IMR-90 (cell line): Measurements from ENCODE around the gene FAM163A. TPM values are rescaled to one million over a fixed set of nuclear protein-coding genes. Genes with fewer than 3 reads are reported as not detected.

Experiments
- ATAC-seq: fragments of 200-7000 bp; cut with Tn5 transposase; 2 replicates; pipeline ENCODE4 v1.9.1; 2020; ENCODE audit warnings: low read depth, mild to moderate bottlenecking, moderate library complexity
- BruUV-seq: library from RNA; stranded (reverse); fragments of 400-500 nt; replicated peaks from 2 replicates; lab custom pipeline; 2021; lab: Mats Ljungman, UMichigan
- CTCF ChIA-PET: fragments of 300-600 bp; formaldehyde crosslinking; extraction: SDS; loops from one replicate; lab custom pipeline; 2021; ENCODE audit warnings: antibody characterized with exemption; lab: Yijun Ruan, JAX
- POLR2A ChIA-PET: fragments of 300-600 bp; sonication (Branson Sonifier 250); formaldehyde crosslinking; loops from one replicate; lab custom pipeline; 2022; ENCODE audit warnings: antibody characterized with exemption; ENCODE audit not compliant: unreplicated experiment; lab: Charles Lee
- DNase-seq: peaks from one replicate; pipeline ENCODE4 v3.0.0; 2013
- H2AFZ ChIP-seq: replicated peaks from 2 replicates; pipeline ENCODE3; 2013; ENCODE audit warnings: low read length, mild to moderate bottlenecking; ENCODE audit not compliant: poor library complexity
- H2AK5ac ChIP-seq: 2 replicates; pipeline ENCODE4 v1.6.1; 2013; ENCODE audit warnings: low read depth, low read length, inconsistent platforms
- H2AK9ac ChIP-seq: replicated peaks from 2 replicates; pipeline ENCODE3; 2013; ENCODE audit warnings: mild to moderate bottlenecking, low read depth, low read length, moderate library complexity; ENCODE audit not compliant: poor library complexity
- H2BK120ac ChIP-seq: 2 replicates; pipeline ENCODE4 v1.6.1; 2013; ENCODE audit warnings: low read depth, low read length, inconsistent platforms
- H2BK15ac ChIP-seq: 3 replicates; pipeline ENCODE4 v1.6.1; 2013; ENCODE audit warnings: low read depth, low read length, inconsistent platforms
- H2BK20ac ChIP-seq: 2 replicates; pipeline ENCODE4 v1.6.1; 2013; ENCODE audit warnings: low read depth, mild to moderate bottlenecking, inconsistent platforms, low read length, moderate library complexity
- H2BK5ac ChIP-seq: 2 replicates; pipeline ENCODE4 v1.6.1; 2013; ENCODE audit warnings: mild to moderate bottlenecking, low read depth, low read length, inconsistent platforms; ENCODE audit not compliant: poor library complexity, severe bottlenecking
- H3K14ac ChIP-seq: replicated peaks from 2 replicates; pipeline ENCODE4 v1.6.1; 2013; ENCODE audit warnings: low read depth, low read length, inconsistent platforms
- H3K18ac ChIP-seq: 2 replicates; pipeline ENCODE4 v1.6.1; 2013; ENCODE audit warnings: low read depth, low read length, control low read depth
- H3K23ac ChIP-seq: 2 replicates; pipeline ENCODE4 v1.6.1; 2013; ENCODE audit warnings: low read depth, low read length, inconsistent platforms
- H3K27ac ChIP-seq: 2 replicates; pipeline ENCODE4 v1.5.1; 2013; ENCODE audit warnings: mild to moderate bottlenecking, control low read depth, low read length; ENCODE audit not compliant: insufficient read depth
- H3K27me3 ChIP-seq: 2 replicates; pipeline ENCODE4 v1.6.1; 2013; ENCODE audit warnings: low read length; ENCODE audit not compliant: control insufficient read depth, insufficient read depth
- H3K36me3 ChIP-seq: 2 replicates; pipeline ENCODE4 v1.6.1; 2013; ENCODE audit warnings: low read length, mixed read lengths; ENCODE audit not compliant: control insufficient read depth, insufficient read depth
- H3K4ac ChIP-seq: 2 replicates; pipeline ENCODE4 v1.6.1; 2013; ENCODE audit warnings: low read depth, low read length, inconsistent platforms
- H3K4me1 ChIP-seq: 2 replicates; pipeline ENCODE4 v1.6.1; 2013; ENCODE audit warnings: low read length, mixed read lengths; ENCODE audit not compliant: control insufficient read depth, insufficient read depth
- H3K4me2 ChIP-seq: 2 replicates; pipeline ENCODE4 v1.6.1; 2013; ENCODE audit warnings: low read depth, mild to moderate bottlenecking, control low read depth, low read length, moderate library complexity
- H3K4me3 ChIP-seq: 2 replicates; pipeline ENCODE4 v1.5.1; 2013; ENCODE audit warnings: low read depth, mild to moderate bottlenecking, control low read depth, low read length, moderate library complexity; ENCODE audit not compliant: insufficient read depth
- H3K56ac ChIP-seq: 2 replicates; pipeline ENCODE4 v1.6.1; 2013; ENCODE audit warnings: low read length, inconsistent platforms; ENCODE audit not compliant: insufficient read depth; ENCODE audit errors: extremely low read depth
- H3K79me1 ChIP-seq, 2 experiments: 2 replicates each; pipeline ENCODE4 v1.6.1; 2013; ENCODE audit warnings: low read length in 2 of 2, inconsistent platforms in 1 of 2, low read depth in 1 of 2
- H3K9ac ChIP-seq: 2 replicates; pipeline ENCODE4 v1.6.1; 2013; ENCODE audit warnings: low read depth, low read length, control low read depth
- H3K9me1 ChIP-seq: 2 replicates; pipeline ENCODE4 v1.6.1; 2013; ENCODE audit warnings: low read length, inconsistent platforms; ENCODE audit not compliant: insufficient read depth
- H3K9me3 ChIP-seq: 2 replicates; pipeline ENCODE4 v1.6.1; 2013; ENCODE audit warnings: low read length; ENCODE audit not compliant: control insufficient read depth, insufficient read depth
- H4K20me1 ChIP-seq: 2 replicates; pipeline ENCODE4 v1.6.1; 2013; ENCODE audit warnings: low read length, inconsistent platforms; ENCODE audit not compliant: insufficient read depth
- H4K5ac ChIP-seq: 2 replicates; pipeline ENCODE4 v1.6.1; 2013; ENCODE audit warnings: mild to moderate bottlenecking, low read depth, low read length, control low read depth
- H4K8ac ChIP-seq, 2 experiments: 2 replicates each; pipeline ENCODE4 v1.6.1; 2013; ENCODE audit warnings: low read depth in 2 of 2, low read length in 2 of 2, control low read depth in 1 of 2, inconsistent platforms in 1 of 2
- H4K91ac ChIP-seq: 2 replicates; pipeline ENCODE4 v1.6.1; 2013; ENCODE audit warnings: low read depth, low read length, inconsistent platforms; ENCODE audit not compliant: insufficient read depth
- BHLHE40 ChIP-seq: fragments of 150-350 bp; IDR thresholded peaks from 2 replicates; pipeline ENCODE4 v1.6.1; 2016; ENCODE audit warnings: mild to moderate bottlenecking, low read depth, low read length
- CHD1 ChIP-seq: IDR thresholded peaks from 2 replicates; pipeline ENCODE4 v1.6.1; 2012; ENCODE audit warnings: low read depth, low read length, improper control_type of control experiment
- CTCF ChIP-seq: conservative IDR thresholded peaks from 2 replicates; pipeline ENCODE4 v1.5.1; 2012; ENCODE audit warnings: mild to moderate bottlenecking, low read depth, low read length, improper control_type of control experiment
- FOS ChIP-seq: fragments of 150-350 bp; IDR thresholded peaks from 2 replicates; pipeline ENCODE4 v1.6.1; 2016; ENCODE audit warnings: low read depth, low read length
- MAFK ChIP-seq: IDR thresholded peaks from 2 replicates; pipeline ENCODE4 v1.6.1; 2012; ENCODE audit warnings: low read depth, low read length, improper control_type of control experiment
- MAZ ChIP-seq: IDR thresholded peaks from 2 replicates; pipeline ENCODE4 v1.6.1; 2012; ENCODE audit warnings: low read depth, mild to moderate bottlenecking, low read length, improper control_type of control experiment, moderate library complexity, borderline replicate concordance
- MXI1 ChIP-seq: IDR thresholded peaks from 2 replicates; pipeline ENCODE4 v1.6.1; 2012; ENCODE audit warnings: low read depth, mild to moderate bottlenecking, low read length, moderate library complexity, borderline replicate concordance
- NFE2L2 ChIP-seq: fragments of 150-350 bp; IDR thresholded peaks from 2 replicates; pipeline ENCODE4 v1.6.1; 2016; ENCODE audit warnings: low read depth, mild to moderate bottlenecking, low read length
- POLR2A ChIP-seq: IDR thresholded peaks from 2 replicates; pipeline ENCODE4 v1.6.1; 2012; ENCODE audit warnings: mild to moderate bottlenecking, low read depth, low read length
- RAD21 ChIP-seq: IDR thresholded peaks from 2 replicates; pipeline ENCODE4 v1.6.1; 2012; ENCODE audit warnings: low read length, improper control_type of control experiment
- RCOR1 ChIP-seq: IDR thresholded peaks from 2 replicates; pipeline ENCODE4 v1.6.1; 2012; ENCODE audit warnings: mild to moderate bottlenecking, low read length, improper control_type of control experiment; ENCODE audit not compliant: insufficient replicate concordance
- RFX5 ChIP-seq: IDR thresholded peaks from 2 replicates; pipeline ENCODE4 v1.8.0; 2012; ENCODE audit warnings: low read depth, mild to moderate bottlenecking, low read length, moderate library complexity
- SMC3 ChIP-seq: fragments of 150-350 bp; IDR thresholded peaks from 2 replicates; pipeline ENCODE4 v1.6.1; 2016; ENCODE audit warnings: low read depth, mild to moderate bottlenecking, antibody characterized with exemption, low read length, moderate library complexity
- WGBS, 2 experiments: methylation state at CpG; one replicate each; pipeline versions ENCODE4 v1.1.5 to v1.1.7; 2013; ENCODE audit warnings: missing lambda C conversion rate in 2 of 2; ENCODE audit not compliant: insufficient read length in 1 of 2; ENCODE audit errors: extremely low coverage in 2 of 2; 5-methylcytosine and 5-hydroxymethylcytosine counted together
- dilution Hi-C: fragments of 300-500 bp; cut with HindIII; formaldehyde crosslinking; loops from one replicate; pipeline ENCODE4 v1.14.3; 2018; ENCODE audit warnings: low sequenced_read_pairs; ENCODE audit not compliant: unreplicated experiment
- in situ Hi-C: fragments of 300-500 bp; cut with MboI; formaldehyde crosslinking; loops from 3 replicates; pipeline ENCODE4 v1.14.3; 2019; ENCODE audit warnings: low sequenced_read_pairs, inconsistent platforms, mixed read lengths
- intact Hi-C: fragments of 100-400 bp; cut with micrococcal nuclease; formaldehyde crosslinking; loops from 2 replicates; pipeline ENCODE4 v1.10.0; 2022
- polyA plus RNA-seq, 3 experiments: library from polyadenylated mRNA; depleted of rRNA; stranded (reverse); fragments of >200 nt; gene quantifications; 2 replicates each; pipeline ENCODE4 v1.2.3, GENCODE V29; 2012; ENCODE audit warnings: low replicate concordance in 1 of 3
- total RNA-seq: library from RNA; depleted of rRNA; stranded (reverse); fragments of >200 nt; gene quantifications from 2 replicates; pipeline ENCODE4 v1.2.3, GENCODE V29; 2012
- TF ChIP-seq, protein P1 (sequence below): fragments of 150-350 bp; IDR thresholded peaks from 2 replicates; pipeline ENCODE4 v1.6.1; 2017; ENCODE audit warnings: mild to moderate bottlenecking, antibody characterized with exemption, low read length, low read depth

The FAM163A gene
- total and polyA plus RNA-seq, 2 of the 4 experiments (the other 2 are of a cell fraction): not detected

DNA sequence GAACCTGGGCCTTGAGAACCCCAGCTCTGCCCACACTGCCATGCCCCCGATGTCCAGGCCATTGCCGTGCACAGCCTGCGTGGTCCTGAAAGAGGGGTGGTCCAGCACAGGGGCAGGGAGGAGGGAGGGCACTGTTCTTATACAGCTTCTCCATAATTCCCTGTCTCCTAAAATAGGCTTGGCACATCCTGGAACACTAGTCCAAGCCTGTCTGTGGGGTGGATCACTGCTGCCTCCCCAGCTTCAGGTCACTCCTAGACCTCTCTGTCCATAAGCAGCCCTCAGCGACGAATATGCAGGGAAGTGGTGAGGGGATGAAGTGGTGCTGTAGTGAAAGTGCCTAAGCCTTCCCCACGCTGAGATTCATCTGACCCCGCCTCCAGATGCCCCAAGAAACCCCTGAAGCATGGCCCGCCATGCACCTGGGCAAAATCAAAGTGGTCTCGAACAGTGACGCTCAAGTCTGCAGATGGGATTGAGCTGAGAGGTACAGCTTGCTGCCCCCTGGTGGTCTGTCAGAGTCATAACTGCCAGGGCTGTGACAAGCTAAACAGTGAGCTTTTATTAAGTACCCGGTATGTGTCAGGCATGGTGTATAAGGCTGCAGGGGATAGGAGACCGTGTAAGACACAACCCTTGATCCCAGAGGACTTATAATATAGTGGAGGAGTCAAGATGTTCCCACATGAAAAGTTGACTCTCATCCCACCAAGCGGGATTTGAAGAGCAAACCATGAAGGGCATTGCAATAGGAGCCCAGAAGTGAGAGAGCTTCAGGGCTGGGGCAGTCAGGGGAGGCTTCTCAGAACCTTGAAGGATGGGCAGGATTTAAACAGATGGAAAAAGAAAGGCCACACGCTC, 66.6 kb downstream of the FAM163A start (continued):
- no peak for TF ChIP-seq RCOR1
- TF ChIP-seq MXI1: no peak

GRCh38 chr1:179810367-179810715, 67.2 kb downstream of the FAM163A start:
- H3K23ac ChIP-seq: no peak overlapping the region
- no peak overlapping the region for H3K14ac ChIP-seq
- H3K27ac ChIP-seq: no peak overlapping the region
- ATAC-seq: no peak
- no peak overlapping the region for H4K91ac ChIP-seq
- no peak overlapping the region for H3K18ac ChIP-seq
- H3K9ac ChIP-seq: no peak overlapping the region
- H3K9me1 ChIP-seq: no peaks in the 10 kb centered on the region
- H3K36me3 ChIP-seq: no peaks in the 10 kb centered on the region
- no peak overlapping the region for H2BK120ac ChIP-seq
- no peak overlapping the region for H3K56ac ChIP-seq
- ChIA-PET CTCF (interaction anchor here (0.5 to 4.1 kb wide), 19 partner anchors 8 to 129 kb away, joined by 3 to 131 read pairs (median 4); no protein-coding TSS in a partner anchor), POLR2A (interaction anchor here (0.5 to 1.4 kb wide), 2 partner anchors 76 to 104 kb away, joined by 3 to 6 read pairs; no protein-coding TSS in a partner anchor)
- no peaks in the 10 kb centered on the region for H3K9me3 ChIP-seq
- H2BK15ac ChIP-seq: no peak overlapping the region
- no peak overlapping the region for H2AK5ac ChIP-seq
- H3K79me1 ChIP-seq: no peaks in the 10 kb centered on the region
- H2BK20ac ChIP-seq: no peak overlapping the region
- DNase-seq: no peak
- no peaks in the 10 kb centered on the region for H4K20me1 ChIP-seq
- intact Hi-C loops (loop anchor here (1.0 to 5.0 kb wide), 3 partner anchors 104 to 558 kb away; partner anchors contain the start of gene AXDND1), in situ Hi-C loops (loop anchor here (5.0 to 25.0 kb wide), 2 partner anchors 103 to 573 kb away; partner anchors contain the start of gene ABL2), dilution Hi-C loops (no loop called here)
- no peak overlapping the region for H2AK9ac ChIP-seq
- no TSS peak for BruUV-seq
- no peak overlapping the region for H4K8ac ChIP-seq
- 66% methylated on average over 6 of the region's 7 CpGs; no CpG with 5 or more reads in 1 of the 2 experiments for WGBS, 2 experiments
- no peak overlapping the region for H2AFZ ChIP-seq
- H3K4ac ChIP-seq: no peak overlapping the region
- no peak overlapping the region for H4K5ac ChIP-seq
- H3K4me3 ChIP-seq: no peak overlapping the region
- peaks cover 43% of the 10 kb centered on the region for H3K27me3 ChIP-seq
- no peak overlapping the region for H3K4me2 ChIP-seq
- no peak overlapping the region for H2BK5ac ChIP-seq
- peaks cover 12% of the 10 kb centered on the region for H3K4me1 ChIP-seq
- no peak for TF ChIP-seq CTCF
- TF ChIP-seq BHLHE40: no peak
- TF ChIP-seq MAFK: no peak
- TF ChIP-seq, protein P1, sequence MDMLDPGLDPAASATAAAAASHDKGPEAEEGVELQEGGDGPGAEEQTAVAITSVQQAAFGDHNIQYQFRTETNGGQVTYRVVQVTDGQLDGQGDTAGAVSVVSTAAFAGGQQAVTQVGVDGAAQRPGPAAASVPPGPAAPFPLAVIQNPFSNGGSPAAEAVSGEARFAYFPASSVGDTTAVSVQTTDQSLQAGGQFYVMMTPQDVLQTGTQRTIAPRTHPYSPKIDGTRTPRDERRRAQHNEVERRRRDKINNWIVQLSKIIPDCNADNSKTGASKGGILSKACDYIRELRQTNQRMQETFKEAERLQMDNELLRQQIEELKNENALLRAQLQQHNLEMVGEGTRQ: no peak
- TF ChIP-seq CHD1: no peak
- TF ChIP-seq RFX5: no peak
- no peak for TF ChIP-seq MAZ
- no peak for TF ChIP-seq RCOR1
- TF ChIP-seq NFE2L2: no peak
- no peak for TF ChIP-seq MXI1
- TF ChIP-seq POLR2A: no peak
- TF ChIP-seq SMC3: no peak
- no peak for TF ChIP-seq FOS
- no peak for TF ChIP-seq RAD21
